Keratinocyte (primary cell): Measurements from ENCODE around the gene KCNF1. TPM values are rescaled to one million over a fixed set of nuclear protein-coding genes. Genes with fewer than 3 reads are reported as not detected.

Source experiments
- DNase-seq: peaks from one replicate; pipeline ENCODE4 v3.0.0-alpha.2; 2011; ENCODE audit warnings: low read depth, missing footprints, low spot score
- FAIRE-seq: peaks from 2 replicates; lab custom pipeline; 2011; peaks lifted over from hg19 to GRCh38; lab: Jason Lieb, UNC
- H2AFZ ChIP-seq: 2 replicates; pipeline ENCODE4 v1.6.0; 2012; ENCODE audit warnings: low read length, control low read depth, inconsistent platforms; ENCODE audit not compliant: control insufficient read depth
- H3K27ac ChIP-seq: 2 replicates; pipeline ENCODE4 v1.5.1; 2011; ENCODE audit warnings: low read length; ENCODE audit not compliant: control insufficient read depth, insufficient read depth
- H3K27me3 ChIP-seq: 3 replicates; pipeline ENCODE4 v1.6.0; 2011; ENCODE audit warnings: low read length; ENCODE audit not compliant: control insufficient read depth, insufficient read depth; ENCODE audit errors: extremely low read depth
- H3K36me3 ChIP-seq, 2 experiments: 2 replicates in 1 of 2; 3 replicates in 1 of 2; pipeline ENCODE4 v1.5.1; 2011; ENCODE audit warnings: low read length in 2 of 2, mild to moderate bottlenecking in 1 of 2; ENCODE audit not compliant: control insufficient read depth in 2 of 2, insufficient read depth in 2 of 2; ENCODE audit errors: extremely low read depth in 1 of 2
- H3K4me1 ChIP-seq: 3 replicates; pipeline ENCODE4 v1.5.1; 2011; ENCODE audit warnings: low read length; ENCODE audit not compliant: control insufficient read depth, insufficient read depth; ENCODE audit errors: extremely low read depth
- H3K4me2 ChIP-seq: 3 replicates; pipeline ENCODE4 v1.6.0; 2011; ENCODE audit warnings: low read depth, low read length; ENCODE audit not compliant: control insufficient read depth, insufficient read depth; ENCODE audit errors: extremely low read depth
- H3K4me3 ChIP-seq, 3 experiments: fragments of 200-600 bp in 1 of 3; sonication (generic) in 1 of 3; 2 replicates in 2 of 3; 3 replicates in 1 of 3; pipeline ENCODE4 v1.5.1; 2011 to 2016; ENCODE audit warnings: low read length in 3 of 3, mild to moderate bottlenecking in 3 of 3, control low read depth in 2 of 3, inconsistent platforms in 1 of 3, low read depth in 1 of 3, mixed read lengths in 1 of 3, mixed run types in 1 of 3, moderate library complexity in 1 of 3; ENCODE audit not compliant: control insufficient read depth in 2 of 3, insufficient read depth in 2 of 3; ENCODE audit errors: extremely low read depth in 1 of 3
- H3K79me2 ChIP-seq: 2 replicates; pipeline ENCODE4 v1.6.0; 2012; ENCODE audit warnings: low read length; ENCODE audit not compliant: control insufficient read depth, insufficient read depth
- H3K9ac ChIP-seq: 3 replicates; pipeline ENCODE4 v1.6.0; 2011; ENCODE audit warnings: low read length; ENCODE audit not compliant: control insufficient read depth, insufficient read depth; ENCODE audit errors: extremely low read depth
- H3K9me1 ChIP-seq: 3 replicates; pipeline ENCODE4 v1.6.0; 2011; ENCODE audit warnings: low read length; ENCODE audit not compliant: control insufficient read depth, insufficient read depth; ENCODE audit errors: extremely low read depth
- H3K9me3 ChIP-seq: 2 replicates; pipeline ENCODE4 v1.5.1; 2012; ENCODE audit warnings: low read depth, low read length; ENCODE audit not compliant: control insufficient read depth
- H4K20me1 ChIP-seq: 3 replicates; pipeline ENCODE4 v1.6.0; 2011; ENCODE audit warnings: low read length; ENCODE audit not compliant: control insufficient read depth, insufficient read depth; ENCODE audit errors: extremely low read depth
- EZH2 ChIP-seq: IDR thresholded peaks from one replicate; pipeline ENCODE4 v1.6.1; 2012; ENCODE audit warnings: inconsistent platforms, mild to moderate bottlenecking, low read length, moderate library complexity
- dilution Hi-C: fragments of 300-500 bp; cut with MboI; formaldehyde crosslinking; loops from one replicate; pipeline ENCODE4 v1.7.0; 2020; ENCODE audit warnings: low sequenced_read_pairs; ENCODE audit not compliant: extremely low pct_ligation_motif_present
- polyA plus RNA-seq, 5 experiments: library from polyadenylated mRNA; depleted of rRNA in 3 of 5; stranded (reverse) in 3 of 5; stranded (forward) in 1 of 5; unstranded in 1 of 5; fragments of >200 nt; gene quantifications; 1 replicate in 1 of 5; 2 replicates in 3 of 5; 3 replicates in 1 of 5; pipeline versions ENCODE4 v1.2.1 to v1.2.3, GENCODE V29; 2011 to 2012; ENCODE audit warnings: missing spikeins in 2 of 5, low read depth in 1 of 5, low replicate concordance in 1 of 5
- TF ChIP-seq, protein P1 (sequence below), 3 experiments: IDR thresholded peaks in 1 of 3; conservative IDR thresholded peaks in 1 of 3; optimal IDR thresholded peaks in 1 of 3; 2 replicates in 2 of 3; 3 replicates in 1 of 3; pipeline versions ENCODE3 to v1.5.1; 2011; ENCODE audit warnings: low read length in 3 of 3, mild to moderate bottlenecking in 3 of 3, moderate library complexity in 2 of 3, control low read depth in 1 of 3, inconsistent platforms in 1 of 3; ENCODE audit not compliant: insufficient read depth in 2 of 3; ENCODE audit errors: extremely low read depth in 1 of 3

KCNF1 gene
- polyA plus RNA-seq, 1 donor (not counting 4 experiments of a cell fraction or from before 2014, with no cell fraction given) = 0.05 TPM

DNA sequence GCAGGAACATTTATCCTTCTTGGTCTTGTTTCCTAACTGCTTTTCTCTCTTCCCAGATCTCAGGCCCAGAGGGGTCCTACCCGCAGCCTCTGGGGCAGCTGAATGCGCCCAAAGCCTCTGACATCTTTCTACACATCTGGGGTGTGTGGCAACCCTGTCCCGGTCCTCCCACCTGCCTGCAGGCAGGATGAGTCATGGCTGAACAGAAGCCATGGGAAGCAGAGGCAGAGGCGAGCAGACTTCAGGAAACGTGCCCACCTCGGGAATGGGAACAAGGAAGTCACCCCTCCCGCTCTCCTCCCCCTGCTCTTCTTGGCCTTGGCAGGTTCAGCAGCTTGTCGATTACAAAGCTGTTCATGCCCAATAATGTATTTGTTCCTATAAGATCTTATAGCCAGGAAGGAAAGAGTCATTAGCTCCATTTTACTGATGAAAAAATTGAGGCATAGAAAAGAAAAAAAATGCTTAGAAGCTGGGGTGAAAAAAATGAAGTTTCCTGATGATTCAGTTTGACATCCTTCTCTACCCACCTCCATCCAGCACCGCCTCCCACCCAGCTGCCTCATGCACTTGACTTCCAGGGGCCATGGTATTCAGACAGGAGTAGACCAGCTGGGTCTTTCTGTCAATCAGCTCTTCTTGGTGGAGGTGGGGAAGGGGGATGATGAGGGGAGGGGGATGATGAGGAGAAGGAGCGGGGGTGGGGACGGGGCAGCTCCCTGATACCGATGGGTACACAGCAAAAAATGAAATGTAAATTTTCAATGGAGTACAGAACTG is 10.4 kb upstream of the KCNF1 start:
- Histone ChIP-seq H4K20me1 (no peaks in the 10 kb centered on the region), H3K27ac (no peak overlapping the region), H3K4me3 (no peak overlapping the region), H3K79me2 (no peaks in the 10 kb centered on the region), H3K4me1 (peaks cover 18% of the 10 kb centered on the region), H3K4me2 (peak overlapping the region; percentile 10), H3K36me3 (no peaks in the 10 kb centered on the region), H3K9me1 (no peaks in the 10 kb centered on the region), H3K27me3 (no peaks in the 10 kb centered on the region), H2AFZ (no peak overlapping the region), H3K9me3 (no peaks in the 10 kb centered on the region), H3K9ac (no peak overlapping the region)
- DNase-seq (peak; percentile 59), FAIRE-seq (peak; percentile 76)
- TF ChIP-seq, protein P1, sequence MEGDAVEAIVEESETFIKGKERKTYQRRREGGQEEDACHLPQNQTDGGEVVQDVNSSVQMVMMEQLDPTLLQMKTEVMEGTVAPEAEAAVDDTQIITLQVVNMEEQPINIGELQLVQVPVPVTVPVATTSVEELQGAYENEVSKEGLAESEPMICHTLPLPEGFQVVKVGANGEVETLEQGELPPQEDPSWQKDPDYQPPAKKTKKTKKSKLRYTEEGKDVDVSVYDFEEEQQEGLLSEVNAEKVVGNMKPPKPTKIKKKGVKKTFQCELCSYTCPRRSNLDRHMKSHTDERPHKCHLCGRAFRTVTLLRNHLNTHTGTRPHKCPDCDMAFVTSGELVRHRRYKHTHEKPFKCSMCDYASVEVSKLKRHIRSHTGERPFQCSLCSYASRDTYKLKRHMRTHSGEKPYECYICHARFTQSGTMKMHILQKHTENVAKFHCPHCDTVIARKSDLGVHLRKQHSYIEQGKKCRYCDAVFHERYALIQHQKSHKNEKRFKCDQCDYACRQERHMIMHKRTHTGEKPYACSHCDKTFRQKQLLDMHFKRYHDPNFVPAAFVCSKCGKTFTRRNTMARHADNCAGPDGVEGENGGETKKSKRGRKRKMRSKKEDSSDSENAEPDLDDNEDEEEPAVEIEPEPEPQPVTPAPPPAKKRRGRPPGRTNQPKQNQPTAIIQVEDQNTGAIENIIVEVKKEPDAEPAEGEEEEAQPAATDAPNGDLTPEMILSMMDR (optimal IDR thresholded peaks at IDR 0.05 in 1 of 3, IDR thresholded peaks at IDR 0.05 in 1 of 3, conservative IDR thresholded peaks at IDR 0.05 in 1 of 3; ENCODE audit: extremely low read depth in 1 of 3, insufficient read depth in 2 of 3, low read length in 3 of 3) = no peak
- TF ChIP-seq EZH2 = no peak
- dilution Hi-C loops = no loop called here

DNA sequence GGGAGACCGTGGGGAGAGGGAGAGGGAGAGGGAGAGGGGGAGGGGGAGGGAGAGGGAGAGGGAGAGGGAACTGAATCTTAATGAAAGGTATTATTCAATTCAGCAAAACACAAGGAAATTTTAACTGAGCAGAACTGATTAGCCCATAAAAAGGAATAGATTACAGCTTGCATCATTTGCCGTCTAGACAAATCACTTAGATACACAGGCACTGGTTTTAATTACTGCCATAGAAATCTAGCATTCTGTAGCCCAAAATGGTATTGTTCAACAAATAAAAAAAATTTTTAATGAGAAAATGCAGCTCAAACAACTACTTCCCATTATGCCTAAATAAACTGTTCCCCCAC is 7.9 kb upstream of the KCNF1 start:
- TF ChIP-seq, protein P1 (optimal IDR thresholded peaks at IDR 0.05 in 1 of 3, IDR thresholded peaks at IDR 0.05 in 1 of 3, conservative IDR thresholded peaks at IDR 0.05 in 1 of 3; ENCODE audit: extremely low read depth in 1 of 3, insufficient read depth in 2 of 3, low read length in 3 of 3) = no peak
- no peak for TF ChIP-seq EZH2
- FAIRE-seq = no peak
- Histone ChIP-seq H3K4me3 (no peak overlapping the region), H3K4me1 (peaks cover 18% of the 10 kb centered on the region), H3K9me3 (no peaks in the 10 kb centered on the region), H4K20me1 (no peaks in the 10 kb centered on the region), H3K79me2 (no peaks in the 10 kb centered on the region), H3K9me1 (no peaks in the 10 kb centered on the region), H2AFZ (no peak overlapping the region), H3K9ac (no peak overlapping the region), H3K27me3 (no peaks in the 10 kb centered on the region), H3K36me3 (no peaks in the 10 kb centered on the region), H3K4me2 (no peak overlapping the region), H3K27ac (no peak overlapping the region)
- no peak for DNase-seq
- dilution Hi-C loops = no loop called here
